ENCODE results near the gene AURKAIP1. TPM values are rescaled to one million over a fixed set of nuclear protein-coding genes. Genes with fewer than 3 reads are reported as not detected.

Gene AURKAIP1
- total RNA-seq, 1 experiment from 2014 or later: 180 TPM

GRCh38 chr1:1329304-1330210, 45.5 kb downstream of the AURKAIP1 start:
- Histone ChIP-seq H3K4me3 (no peak overlapping the region), H3K27me3 (replicated peaks) (no peaks in the 10 kb centered on the region), H3K9me3 (replicated peaks) (peaks cover 3% of the 10 kb centered on the region), H3K4me1 (replicated peaks) (peaks cover 25% of the 10 kb centered on the region), H3K36me3 (peaks cover 45% of the 10 kb centered on the region), H3K27ac (no peak overlapping the region)
- no peak for DNase-seq (ENCODE audit: low read depth in 1 of 2, low spot score in 2 of 2)

DNA sequence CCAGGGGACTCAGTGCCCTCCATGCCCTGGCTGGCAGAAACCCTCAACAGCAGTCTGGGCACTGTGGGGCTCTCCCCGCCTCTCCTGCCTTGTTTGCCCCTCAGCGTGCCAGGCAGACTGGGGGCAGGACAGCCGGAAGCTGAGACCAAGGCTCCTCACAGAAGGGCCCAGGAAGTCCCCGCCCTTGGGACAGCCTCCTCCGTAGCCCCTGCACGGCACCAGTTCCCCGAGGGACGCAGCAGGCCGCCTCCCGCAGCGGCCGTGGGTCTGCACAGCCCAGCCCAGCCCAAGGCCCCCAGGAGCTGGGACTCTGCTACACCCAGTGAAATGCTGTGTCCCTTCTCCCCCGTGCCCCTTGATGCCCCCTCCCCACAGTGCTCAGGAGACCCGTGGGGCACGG, 46.8 kb downstream of the AURKAIP1 start:
- peaks cover 31% of the 10 kb centered on the region for H3K4me1 ChIP-seq (replicated peaks)
- no peak overlapping the region for H3K27ac ChIP-seq
- peaks cover 43% of the 10 kb centered on the region for H3K36me3 ChIP-seq
- H3K9me3 ChIP-seq (replicated peaks): peaks cover 3% of the 10 kb centered on the region
- no peak overlapping the region for H3K4me3 ChIP-seq
- no peak for DNase-seq (ENCODE audit: low read depth in 1 of 2, low spot score in 2 of 2)
- H3K27me3 ChIP-seq (replicated peaks): no peaks in the 10 kb centered on the region

- no peak overlapping the region for H3K4me3 ChIP-seq
- peaks cover 36% of the 10 kb centered on the region for H3K4me1 ChIP-seq (replicated peaks)
- H3K27ac ChIP-seq: no peak overlapping the region
- DNase-seq (ENCODE audit: low read depth in 1 of 2, low spot score in 2 of 2): no peak
- no peaks in the 10 kb centered on the region for H3K27me3 ChIP-seq (replicated peaks)
- peaks cover 3% of the 10 kb centered on the region for H3K9me3 ChIP-seq (replicated peaks)
- peaks cover 49% of the 10 kb centered on the region for H3K36me3 ChIP-seq
Measured at GRCh38 chr1:1327291-1327690, 47.7 kb downstream of the AURKAIP1 start.

- no peak for DNase-seq (ENCODE audit: low read depth in 1 of 2, low spot score in 2 of 2)
- peaks cover 35% of the 10 kb centered on the region for H3K4me1 ChIP-seq (replicated peaks)
- no peak overlapping the region for H3K27ac ChIP-seq
- H3K9me3 ChIP-seq (replicated peaks): peaks cover 3% of the 10 kb centered on the region
- peaks cover 59% of the 10 kb centered on the region for H3K36me3 ChIP-seq
- H3K27me3 ChIP-seq (replicated peaks): no peaks in the 10 kb centered on the region
- H3K4me3 ChIP-seq: no peak overlapping the region
Measured at GRCh38 chr1:1326075-1326605, 48.9 kb downstream of the AURKAIP1 start.

DNA sequence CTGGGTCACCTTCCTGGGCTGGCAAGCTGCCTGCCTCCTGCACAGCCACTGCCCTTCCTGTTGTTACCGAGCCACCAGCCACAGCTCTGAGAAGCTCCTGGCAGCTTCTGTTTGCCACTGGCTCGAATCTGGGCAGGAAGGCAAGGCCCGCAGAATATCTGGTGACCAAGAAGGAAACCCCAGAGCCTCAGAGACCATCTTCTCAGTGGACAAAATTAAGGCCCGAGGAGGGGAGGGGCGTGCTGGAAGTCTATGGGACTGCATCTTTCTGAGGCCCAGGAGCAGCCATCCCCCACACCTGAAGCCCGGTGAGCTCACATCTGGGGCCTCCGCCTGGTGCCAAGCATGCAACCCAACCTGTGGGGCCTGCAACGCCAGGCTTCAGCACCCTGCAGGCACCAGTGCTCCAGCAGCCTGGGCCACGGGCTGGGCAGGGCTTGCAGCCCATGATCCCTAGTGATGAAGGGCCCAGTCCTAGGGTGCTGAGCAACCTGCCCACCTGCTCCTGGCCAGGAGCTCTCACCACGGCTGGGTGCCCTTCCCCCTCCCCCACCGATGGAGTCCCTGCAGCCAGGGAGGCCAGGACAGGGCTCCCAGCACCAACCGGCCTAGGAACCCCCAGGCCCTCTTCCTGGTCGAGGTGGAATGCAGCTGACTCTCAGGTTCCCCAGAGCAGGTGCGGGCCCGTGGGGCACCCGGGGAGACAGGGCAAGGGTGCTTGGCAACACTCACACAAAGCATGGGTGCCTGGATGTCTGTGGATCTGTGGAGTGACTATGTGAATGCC, 49.5 kb downstream of the AURKAIP1 start:
- Histone ChIP-seq H3K36me3 (peaks cover 66% of the 10 kb centered on the region), H3K4me1 (replicated peaks) (peaks cover 28% of the 10 kb centered on the region), H3K9me3 (replicated peaks) (peaks cover 3% of the 10 kb centered on the region), H3K27me3 (replicated peaks) (no peaks in the 10 kb centered on the region), H3K27ac (peak overlapping the region; percentile 55), H3K4me3 (peak overlapping the region; percentile 100)
- no peak for DNase-seq (ENCODE audit: low read depth in 1 of 2, low spot score in 2 of 2)

- Histone ChIP-seq H3K4me1 (replicated peaks) (peaks cover 28% of the 10 kb centered on the region), H3K27me3 (replicated peaks) (no peaks in the 10 kb centered on the region), H3K9me3 (replicated peaks) (no peaks in the 10 kb centered on the region; the same call in 1 of the 2 replicates), H3K27ac (peak within 1 kb of the TSS; percentile 75), H3K36me3 (peaks cover 73% of the 10 kb centered on the region), H3K4me3 (peak within 1 kb of the TSS; percentile 100)
- DNase-seq (ENCODE audit: low read depth in 1 of 2, low spot score in 2 of 2): peak; percentile 77 to 96
Measured at GRCh38 chr1:1324524-1325287, 50.3 kb downstream of the AURKAIP1 start, which contains the start of the genes CPTP and INTS11. Gene CPTP (plus strand): TSS chr1:1324802. CDS start chr1:1326911, 2,109 bp downstream. Gene INTS11 (minus strand): TSS chr1:1324660. CDS start chr1:1324608, 52 bp downstream.

- Histone ChIP-seq H3K4me1 (replicated peaks) (peaks cover 28% of the 10 kb centered on the region), H3K27ac (peak overlapping the region; percentile 75), H3K36me3 (peaks cover 79% of the 10 kb centered on the region), H3K27me3 (replicated peaks) (no peaks in the 10 kb centered on the region), H3K9me3 (replicated peaks) (no peaks in the 10 kb centered on the region), H3K4me3 (peak overlapping the region; percentile 100)
- no peak for DNase-seq (ENCODE audit: low read depth in 1 of 2, low spot score in 2 of 2)
Measured at GRCh38 chr1:1324084-1324523, 50.9 kb downstream of the AURKAIP1 start.

Other genes starting within 250 kb of the AURKAIP1 start
- gene TTLL10, start 201.3 kb downstream of the AURKAIP1 start, total RNA-seq (2014; rRNA removed; shearing (Covaris generic)): not detected in 2 replicates
- gene TNFRSF18, start 168.6 kb downstream of the AURKAIP1 start, total RNA-seq (2014; rRNA removed; shearing (Covaris generic)): not detected in 2 replicates
- gene TNFRSF4, start 161.1 kb downstream of the AURKAIP1 start, total RNA-seq (2014; rRNA removed; shearing (Covaris generic)): not detected in 2 replicates
- gene SDF4, start 143.2 kb downstream of the AURKAIP1 start, total RNA-seq (2014; rRNA removed; shearing (Covaris generic)): 154 and 156 TPM in 2 replicates
- gene B3GALT6, start 143.0 kb downstream of the AURKAIP1 start, total RNA-seq (2014; rRNA removed; shearing (Covaris generic)): 50.1 and 51.3 TPM in 2 replicates
- 0.25 and 1.8 TPM in 2 replicates for gene C1QTNF12, start 128.5 kb downstream of the AURKAIP1 start, total RNA-seq (2014; rRNA removed; shearing (Covaris generic))
- gene UBE2J2, start 101.4 kb downstream of the AURKAIP1 start, total RNA-seq (2014; rRNA removed; shearing (Covaris generic)): 92.1 and 96.6 TPM in 2 replicates
- gene SCNN1D, start 94.8 kb downstream of the AURKAIP1 start, total RNA-seq (2014; rRNA removed; shearing (Covaris generic)): 0.53 and 1.5 TPM in 2 replicates
- 41.1 and 44.8 TPM in 2 replicates for gene ACAP3, start 67.3 kb downstream of the AURKAIP1 start, total RNA-seq (2014; rRNA removed; shearing (Covaris generic))
- gene PUSL1, start 66.6 kb downstream of the AURKAIP1 start, total RNA-seq (2014; rRNA removed; shearing (Covaris generic)): 27.3 and 35.1 TPM in 2 replicates
- 66.7 and 81.0 TPM in 2 replicates for gene INTS11, start 50.5 kb downstream of the AURKAIP1 start, total RNA-seq (2014; rRNA removed; shearing (Covaris generic))
- gene CPTP, start 50.4 kb downstream of the AURKAIP1 start, total RNA-seq (2014; rRNA removed; shearing (Covaris generic)): 29.4 and 39.2 TPM in 2 replicates
- gene TAS1R3, start 43.9 kb downstream of the AURKAIP1 start, total RNA-seq (2014; rRNA removed; shearing (Covaris generic)): 0.03 and 0.16 TPM in 2 replicates
- gene DVL1, start 25.8 kb downstream of the AURKAIP1 start, total RNA-seq (2014; rRNA removed; shearing (Covaris generic)): 85.2 and 95.9 TPM in 2 replicates
- 192 and 224 TPM in 2 replicates for gene MXRA8, start 16.7 kb downstream of the AURKAIP1 start, total RNA-seq (2014; rRNA removed; shearing (Covaris generic))
- gene CCNL2, start 24.1 kb upstream of the AURKAIP1 start, total RNA-seq (2014; rRNA removed; shearing (Covaris generic)): 69.4 and 79.0 TPM in 2 replicates
- 184 and 203 TPM in 2 replicates for gene MRPL20, start 32.1 kb upstream of the AURKAIP1 start, total RNA-seq (2014; rRNA removed; shearing (Covaris generic))
- gene ANKRD65, start 46.1 kb upstream of the AURKAIP1 start, total RNA-seq (2014; rRNA removed; shearing (Covaris generic)): not detected in 2 replicates
- 0.31 and 1.0 TPM in 2 replicates for gene VWA1, start 60.5 kb upstream of the AURKAIP1 start, total RNA-seq (2014; rRNA removed; shearing (Covaris generic))
- not detected in 2 replicates for gene ATAD3C, start 74.5 kb upstream of the AURKAIP1 start, total RNA-seq (2014; rRNA removed; shearing (Covaris generic))
- 24.0 and 33.8 TPM in 2 replicates for gene ATAD3B, start 96.6 kb upstream of the AURKAIP1 start, total RNA-seq (2014; rRNA removed; shearing (Covaris generic))
- gene ATAD3A, start 137.0 kb upstream of the AURKAIP1 start, total RNA-seq (2014; rRNA removed; shearing (Covaris generic)): 32.7 and 51.6 TPM in 2 replicates
- 0.31 and 0.47 TPM in 2 replicates for gene TMEM240, start 165.4 kb upstream of the AURKAIP1 start, total RNA-seq (2014; rRNA removed; shearing (Covaris generic))
- 57.2 and 58.6 TPM in 2 replicates for gene SSU72, start 199.7 kb upstream of the AURKAIP1 start, total RNA-seq (2014; rRNA removed; shearing (Covaris generic))
- gene FNDC10, start 224.9 kb upstream of the AURKAIP1 start, total RNA-seq (2014; rRNA removed; shearing (Covaris generic)): 0.50 and 0.76 TPM in 2 replicates
- 34.4 and 44.8 TPM in 2 replicates for gene MIB2, start 240.3 kb upstream of the AURKAIP1 start, total RNA-seq (2014; rRNA removed; shearing (Covaris generic))

Measured in SJSA1 (cell line).